SK-N-SH treated with all-trans-retinoic acid at 6 μM for 48 hours (cell line): Measurements from ENCODE around the gene REC114.
"Not testable (repeated sequence)": the region's sequence is repeated elsewhere in the genome, so short reads cannot be mapped to it uniquely, and the experiment has no call there.

ENCODE experiments used
- RARB ChIP-seq: fragments of 250-450 bp; sonication (Bioruptor Pico); IDR thresholded peaks from 2 replicates; pipeline ENCODE4 v1.8.0; 2021; ENCODE audit warnings: mild to moderate bottlenecking, moderate library complexity
- ZC3H10 ChIP-seq: fragments of 250-450 bp; sonication (Bioruptor Pico); IDR thresholded peaks from 2 replicates; pipeline ENCODE4 v1.5.1; 2021; ENCODE audit warnings: mild to moderate bottlenecking, moderate library complexity

GRCh38 chr15:73548925-73549324, 106.0 kb downstream of the REC114 start:
- not testable (repeated sequence) for TF ChIP-seq ZC3H10, RARB
